Measurements from ENCODE around the gene FABP6. TPM values are rescaled to one million over a fixed set of nuclear protein-coding genes. Genes with fewer than 3 reads are reported as not detected.

FABP6 gene
- total RNA-seq, 3 donors from 2014 or later = not detected

GRCh38 chr5:160209917-160210316 lies 19.4 kb upstream of the FABP6 start:
- Histone ChIP-seq H3K4me1 (no peaks in the 10 kb centered on the region), H3K27ac (no peak overlapping the region), H3K27me3 (no peaks in the 10 kb centered on the region), H3K36me3 (no peaks in the 10 kb centered on the region), H3K4me3 (no peak overlapping the region), H3K9me3 (no peaks in the 10 kb centered on the region)
- TF ChIP-seq POLR2A (IDR thresholded peaks at IDR 0.05) (no peak), POLR2AphosphoS5 (IDR thresholded peaks at IDR 0.05) (no peak), CTCF (IDR thresholded peaks at IDR 0.05) (no peak)
- intact Hi-C loops (cut with DNase I; ENCODE audit: low total_unique reads) = no loop called here
- DNase-seq (ENCODE audit: low spot score in 2 of 2) = no peak

GRCh38 chr5:160210606-160211005 lies 18.7 kb upstream of the FABP6 start:
- Histone ChIP-seq H3K4me1 (no peaks in the 10 kb centered on the region), H3K27me3 (no peaks in the 10 kb centered on the region), H3K36me3 (no peaks in the 10 kb centered on the region), H3K4me3 (no peak overlapping the region), H3K9me3 (no peaks in the 10 kb centered on the region), H3K27ac (no peak overlapping the region)
- intact Hi-C loops (cut with DNase I; ENCODE audit: low total_unique reads) = no loop called here
- no peak for DNase-seq (ENCODE audit: low spot score in 2 of 2)
- no peak for TF ChIP-seq POLR2AphosphoS5 (IDR thresholded peaks at IDR 0.05)
- TF ChIP-seq POLR2A (IDR thresholded peaks at IDR 0.05) = no peak
- no peak for TF ChIP-seq CTCF (IDR thresholded peaks at IDR 0.05)

DNA sequence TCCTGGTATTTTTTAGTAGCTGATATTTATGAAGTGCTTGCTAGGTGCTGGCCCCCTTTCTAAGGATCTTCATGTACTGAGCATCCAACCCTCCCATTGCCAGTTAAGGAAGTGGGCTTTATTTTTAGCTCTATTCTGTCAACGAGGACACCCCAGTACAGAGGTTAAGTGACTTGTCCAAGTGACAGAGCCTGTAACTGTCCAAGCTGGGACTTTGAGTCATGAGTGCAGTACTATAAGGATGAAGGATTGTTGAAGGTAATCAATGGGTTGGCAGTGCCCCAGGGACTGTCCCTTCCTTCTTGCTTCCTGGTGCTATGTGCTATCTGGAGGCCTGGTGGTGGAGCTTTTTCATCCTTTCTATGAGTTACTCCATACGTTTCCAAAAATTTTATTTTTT lies 18.0 kb upstream of the FABP6 start:
- no peak for DNase-seq (ENCODE audit: low spot score in 2 of 2)
- intact Hi-C loops (cut with DNase I; ENCODE audit: low total_unique reads) = no loop called here
- H3K4me3 ChIP-seq = no peak overlapping the region
- no peaks in the 10 kb centered on the region for H3K36me3 ChIP-seq
- TF ChIP-seq POLR2A (IDR thresholded peaks at IDR 0.05) (no peak), POLR2AphosphoS5 (IDR thresholded peaks at IDR 0.05) (no peak), CTCF (IDR thresholded peaks at IDR 0.05) (no peak)
- H3K4me1 ChIP-seq = no peaks in the 10 kb centered on the region
- no peaks in the 10 kb centered on the region for H3K27me3 ChIP-seq
- H3K9me3 ChIP-seq = no peaks in the 10 kb centered on the region
- no peak overlapping the region for H3K27ac ChIP-seq

GRCh38 chr5:160213537-160213936 lies 15.8 kb upstream of the FABP6 start:
- Histone ChIP-seq H3K4me1 (no peaks in the 10 kb centered on the region), H3K9me3 (no peaks in the 10 kb centered on the region), H3K27ac (no peak overlapping the region), H3K36me3 (no peaks in the 10 kb centered on the region), H3K4me3 (no peak overlapping the region), H3K27me3 (no peaks in the 10 kb centered on the region)
- no peak for DNase-seq (ENCODE audit: low spot score in 2 of 2)
- intact Hi-C loops (cut with DNase I; ENCODE audit: low total_unique reads) = no loop called here
- no peak for TF ChIP-seq POLR2AphosphoS5 (IDR thresholded peaks at IDR 0.05)
- TF ChIP-seq CTCF (IDR thresholded peaks at IDR 0.05) = no peak
- TF ChIP-seq POLR2A (IDR thresholded peaks at IDR 0.05) = no peak

- H3K4me1 ChIP-seq = no peaks in the 10 kb centered on the region
- no peaks in the 10 kb centered on the region for H3K36me3 ChIP-seq
- no peaks in the 10 kb centered on the region for H3K9me3 ChIP-seq
- H3K27me3 ChIP-seq = no peaks in the 10 kb centered on the region
- H3K4me3 ChIP-seq = no peak overlapping the region
- no peak overlapping the region for H3K27ac ChIP-seq
- DNase-seq (ENCODE audit: low spot score in 2 of 2) = no peak
- TF ChIP-seq POLR2A (IDR thresholded peaks at IDR 0.05) = no peak
- TF ChIP-seq CTCF (IDR thresholded peaks at IDR 0.05) = no peak
- TF ChIP-seq POLR2AphosphoS5 (IDR thresholded peaks at IDR 0.05) = no peak
- intact Hi-C loops (cut with DNase I; ENCODE audit: low total_unique reads) = no loop called here
Observed at GRCh38 chr5:160219356-160219755, 9.9 kb upstream of the FABP6 start.
